Activated effector memory CD4-positive, alpha-beta T cell treated with anti-CD3 and anti-CD28 coated beads, Interleukin-2, amount 50 U/mL, for 16 hours (primary cell): ENCODE results near the gene KCNH1.
"Not testable (repeated sequence)": the region's sequence is repeated elsewhere in the genome, so short reads cannot be mapped to it uniquely, and the experiment has no call there.

Experiments
- DNase-seq: peaks from one replicate; pipeline ENCODE4 v3.0.0-alpha.2; 2020

KCNH1 gene

GRCh38 chr1:210674151-210674550, 459.8 kb downstream of the KCNH1 start:
- no peak for DNase-seq

GRCh38 chr1:210669951-210670350, 464.0 kb downstream of the KCNH1 start:
- DNase-seq = no peak

GRCh38 chr1:210663730-210664573, 470.0 kb downstream of the KCNH1 start:
- no peak for DNase-seq

- DNase-seq = no peak
These were observed 471.5 kb downstream of the KCNH1 start for GRCh38 chr1:210662291-210663050.

GRCh38 chr1:210661520-210661919, 472.4 kb downstream of the KCNH1 start:
- not testable (repeated sequence) for DNase-seq

GRCh38 chr1:210657806-210658205, 476.1 kb downstream of the KCNH1 start:
- no peak for DNase-seq

- DNase-seq = no peak
These were observed 478.4 kb downstream of the KCNH1 start for GRCh38 chr1:210655511-210655910.

- DNase-seq = no peak
These were observed 479.6 kb downstream of the KCNH1 start for GRCh38 chr1:210654176-210654981.

- DNase-seq = no peak
These were observed 480.2 kb downstream of the KCNH1 start for GRCh38 chr1:210653771-210654170.

GRCh38 chr1:210652329-210652954, 481.5 kb downstream of the KCNH1 start:
- DNase-seq = no peak

GRCh38 chr1:210650403-210650802, 483.5 kb downstream of the KCNH1 start:
- DNase-seq = no peak

GRCh38 chr1:210648588-210649269, 485.2 kb downstream of the KCNH1 start:
- no peak for DNase-seq

GRCh38 chr1:210647406-210648333, 486.3 kb downstream of the KCNH1 start:
- DNase-seq = no peak

GRCh38 chr1:210646258-210646616, 487.7 kb downstream of the KCNH1 start:
- DNase-seq = no peak

GRCh38 chr1:210645582-210646257, 488.2 kb downstream of the KCNH1 start:
- DNase-seq = no peak

- DNase-seq = no peak
These were observed 492.4 kb downstream of the KCNH1 start for GRCh38 chr1:210641582-210641981.

GRCh38 chr1:210635108-210635507, 498.8 kb downstream of the KCNH1 start:
- DNase-seq = no peak

- no peak for DNase-seq
These were observed 500.3 kb downstream of the KCNH1 start for GRCh38 chr1:210633636-210634035.

- DNase-seq = no peak
These were observed 500.8 kb downstream of the KCNH1 start for GRCh38 chr1:210633140-210633539.

GRCh38 chr1:210631399-210631798, 502.5 kb downstream of the KCNH1 start:
- no peak for DNase-seq

- DNase-seq = no peak
These were observed 504.7 kb downstream of the KCNH1 start for GRCh38 chr1:210629276-210629675.
